Measurements from ENCODE around the gene ZNRF1.

DNA sequence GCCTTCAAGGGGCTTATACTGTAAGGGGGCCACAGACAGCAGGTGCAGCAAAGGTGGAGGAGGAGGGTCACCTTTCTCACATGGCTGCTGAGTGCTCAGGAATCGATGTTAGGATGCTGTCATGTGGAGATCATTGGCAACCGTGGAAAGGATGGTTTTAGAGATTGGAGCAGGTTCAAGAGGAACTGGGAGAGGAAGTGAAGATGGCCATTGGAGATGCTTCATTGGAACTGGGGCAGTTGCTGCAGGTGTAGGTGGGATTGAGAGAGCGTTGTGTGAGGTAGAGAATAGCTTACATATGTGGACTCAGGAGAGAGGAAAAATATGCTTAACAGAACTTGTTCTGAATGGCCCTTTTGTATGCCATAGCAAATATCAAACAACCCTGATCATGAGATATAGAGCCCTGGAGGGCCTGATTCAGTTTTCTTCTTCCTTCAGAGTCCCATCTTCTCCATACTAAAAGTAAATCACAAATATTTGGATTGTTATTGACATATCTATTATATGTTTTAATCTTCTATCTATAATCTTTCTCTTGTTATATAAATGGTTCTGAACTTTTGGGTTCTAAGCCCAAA is 77.0 kb downstream of the ZNRF1 start:
- TF ChIP-seq POLR2A (IDR thresholded peaks at IDR 0.05), result no peak
- TF ChIP-seq POLR2AphosphoS5 (IDR thresholded peaks at IDR 0.05), result no peak
- TF ChIP-seq EP300 (IDR thresholded peaks at IDR 0.05), result no peak
- TF ChIP-seq, protein P1, sequence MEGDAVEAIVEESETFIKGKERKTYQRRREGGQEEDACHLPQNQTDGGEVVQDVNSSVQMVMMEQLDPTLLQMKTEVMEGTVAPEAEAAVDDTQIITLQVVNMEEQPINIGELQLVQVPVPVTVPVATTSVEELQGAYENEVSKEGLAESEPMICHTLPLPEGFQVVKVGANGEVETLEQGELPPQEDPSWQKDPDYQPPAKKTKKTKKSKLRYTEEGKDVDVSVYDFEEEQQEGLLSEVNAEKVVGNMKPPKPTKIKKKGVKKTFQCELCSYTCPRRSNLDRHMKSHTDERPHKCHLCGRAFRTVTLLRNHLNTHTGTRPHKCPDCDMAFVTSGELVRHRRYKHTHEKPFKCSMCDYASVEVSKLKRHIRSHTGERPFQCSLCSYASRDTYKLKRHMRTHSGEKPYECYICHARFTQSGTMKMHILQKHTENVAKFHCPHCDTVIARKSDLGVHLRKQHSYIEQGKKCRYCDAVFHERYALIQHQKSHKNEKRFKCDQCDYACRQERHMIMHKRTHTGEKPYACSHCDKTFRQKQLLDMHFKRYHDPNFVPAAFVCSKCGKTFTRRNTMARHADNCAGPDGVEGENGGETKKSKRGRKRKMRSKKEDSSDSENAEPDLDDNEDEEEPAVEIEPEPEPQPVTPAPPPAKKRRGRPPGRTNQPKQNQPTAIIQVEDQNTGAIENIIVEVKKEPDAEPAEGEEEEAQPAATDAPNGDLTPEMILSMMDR (IDR thresholded peaks at IDR 0.05), result no peak

Data from stomach (tissue), 4 donors.